Coronary artery (tissue), 2 donors: ENCODE data around the gene KMT2B.
"Not testable (repeated sequence)": the region's sequence is repeated elsewhere in the genome, so short reads cannot be mapped to it uniquely, and the experiment has no call there.

Experiments
- DNase-seq: peaks from one replicate; pipeline ENCODE4 v3.0.0-alpha.2; 2017; ENCODE audit warnings: low spot score
- H3K27ac ChIP-seq, 2 donors: fragments of 200-600 bp; sonication (generic); one replicate each; pipeline ENCODE4 v1.5.1; 2016 to 2019
- H3K4me3 ChIP-seq: fragments of 200-600 bp; sonication (generic); 2 replicates; pipeline ENCODE4 v1.5.1; 2016; ENCODE audit warnings: mild to moderate bottlenecking, moderate library complexity
- TF ChIP-seq, protein P1 (sequence below): fragments of 200-600 bp; sonication (generic); IDR thresholded peaks from one replicate; pipeline ENCODE4 v1.5.1; 2019; ENCODE audit warnings: antibody characterized with exemption

KMT2B gene

DNA sequence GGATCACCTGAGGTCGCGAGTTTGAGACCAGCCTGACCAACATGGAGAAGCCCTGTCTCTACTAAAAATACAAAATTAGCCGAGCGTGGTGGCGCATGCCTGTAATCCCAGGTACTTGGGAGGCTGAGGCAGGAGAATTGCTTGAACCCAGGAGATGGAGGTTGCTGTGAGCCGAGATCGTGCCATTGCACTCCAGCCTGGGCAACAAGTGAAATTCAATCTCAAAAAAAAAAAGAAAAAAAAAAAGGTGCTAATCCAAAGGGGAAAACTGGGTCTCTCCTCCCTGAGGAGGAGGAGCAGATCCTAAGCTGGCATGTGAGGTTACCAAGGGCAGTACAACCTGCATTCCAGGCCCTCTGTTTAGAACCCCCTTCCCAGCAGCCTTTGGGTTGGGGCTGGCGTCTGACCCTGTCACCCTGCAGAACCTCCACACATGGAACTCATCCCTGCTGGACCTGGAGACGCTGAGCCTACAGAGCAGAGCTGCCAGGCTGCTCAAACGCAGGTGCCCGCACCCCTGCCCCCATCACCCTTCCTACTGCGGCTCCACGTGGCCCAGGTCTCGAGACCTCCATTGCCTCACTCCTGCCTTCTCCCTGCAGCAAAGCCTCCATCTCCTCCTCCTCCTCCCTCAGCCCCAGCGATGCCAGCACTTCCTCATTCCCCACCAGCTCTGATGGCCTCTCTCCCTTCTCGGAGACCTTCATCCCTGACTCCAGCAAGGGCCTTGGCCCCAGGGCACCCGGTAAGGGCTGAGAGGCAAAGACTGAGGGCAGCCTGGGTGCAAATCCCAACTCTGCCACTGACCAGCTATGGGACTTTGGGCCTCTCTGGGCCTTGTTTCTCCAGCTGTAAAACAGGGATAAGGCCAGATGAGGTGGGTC, 46.9 kb downstream of the KMT2B start:
- Histone ChIP-seq H3K4me3 (no peak overlapping the region), H3K27ac (no peak overlapping the region)
- TF ChIP-seq, protein P1, sequence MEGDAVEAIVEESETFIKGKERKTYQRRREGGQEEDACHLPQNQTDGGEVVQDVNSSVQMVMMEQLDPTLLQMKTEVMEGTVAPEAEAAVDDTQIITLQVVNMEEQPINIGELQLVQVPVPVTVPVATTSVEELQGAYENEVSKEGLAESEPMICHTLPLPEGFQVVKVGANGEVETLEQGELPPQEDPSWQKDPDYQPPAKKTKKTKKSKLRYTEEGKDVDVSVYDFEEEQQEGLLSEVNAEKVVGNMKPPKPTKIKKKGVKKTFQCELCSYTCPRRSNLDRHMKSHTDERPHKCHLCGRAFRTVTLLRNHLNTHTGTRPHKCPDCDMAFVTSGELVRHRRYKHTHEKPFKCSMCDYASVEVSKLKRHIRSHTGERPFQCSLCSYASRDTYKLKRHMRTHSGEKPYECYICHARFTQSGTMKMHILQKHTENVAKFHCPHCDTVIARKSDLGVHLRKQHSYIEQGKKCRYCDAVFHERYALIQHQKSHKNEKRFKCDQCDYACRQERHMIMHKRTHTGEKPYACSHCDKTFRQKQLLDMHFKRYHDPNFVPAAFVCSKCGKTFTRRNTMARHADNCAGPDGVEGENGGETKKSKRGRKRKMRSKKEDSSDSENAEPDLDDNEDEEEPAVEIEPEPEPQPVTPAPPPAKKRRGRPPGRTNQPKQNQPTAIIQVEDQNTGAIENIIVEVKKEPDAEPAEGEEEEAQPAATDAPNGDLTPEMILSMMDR: no peak
- no peak for DNase-seq

DNA sequence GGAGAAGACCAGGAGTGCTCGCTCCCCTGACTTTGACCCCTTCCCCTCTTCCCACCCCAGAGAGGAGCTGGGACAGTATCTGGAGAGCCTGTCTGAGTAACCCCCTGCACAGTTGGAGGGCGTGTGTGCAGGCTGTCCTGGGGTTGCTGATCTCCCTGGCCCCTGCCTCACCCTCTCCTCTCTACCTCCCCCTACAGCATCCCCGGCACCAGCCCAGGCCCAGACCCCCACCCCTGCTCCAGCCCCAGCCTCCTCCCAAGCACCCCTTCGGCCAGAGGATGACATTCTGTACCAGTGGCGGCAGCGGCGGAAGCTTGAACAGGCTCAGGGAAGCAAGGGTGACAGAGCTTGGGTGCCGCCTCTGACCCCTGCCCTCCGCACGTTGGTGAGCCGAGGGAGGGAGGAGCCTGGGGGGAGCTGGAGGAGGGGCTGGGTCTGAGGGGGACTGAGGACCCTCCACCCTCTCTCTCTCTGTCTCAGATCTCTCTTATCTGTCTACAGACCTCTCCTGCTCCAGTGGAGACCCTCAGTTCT, 48.8 kb downstream of the KMT2B start:
- TF ChIP-seq, protein P1: no peak
- DNase-seq: no peak
- no peak overlapping the region for H3K4me3 ChIP-seq
- no peak overlapping the region for H3K27ac ChIP-seq

DNA sequence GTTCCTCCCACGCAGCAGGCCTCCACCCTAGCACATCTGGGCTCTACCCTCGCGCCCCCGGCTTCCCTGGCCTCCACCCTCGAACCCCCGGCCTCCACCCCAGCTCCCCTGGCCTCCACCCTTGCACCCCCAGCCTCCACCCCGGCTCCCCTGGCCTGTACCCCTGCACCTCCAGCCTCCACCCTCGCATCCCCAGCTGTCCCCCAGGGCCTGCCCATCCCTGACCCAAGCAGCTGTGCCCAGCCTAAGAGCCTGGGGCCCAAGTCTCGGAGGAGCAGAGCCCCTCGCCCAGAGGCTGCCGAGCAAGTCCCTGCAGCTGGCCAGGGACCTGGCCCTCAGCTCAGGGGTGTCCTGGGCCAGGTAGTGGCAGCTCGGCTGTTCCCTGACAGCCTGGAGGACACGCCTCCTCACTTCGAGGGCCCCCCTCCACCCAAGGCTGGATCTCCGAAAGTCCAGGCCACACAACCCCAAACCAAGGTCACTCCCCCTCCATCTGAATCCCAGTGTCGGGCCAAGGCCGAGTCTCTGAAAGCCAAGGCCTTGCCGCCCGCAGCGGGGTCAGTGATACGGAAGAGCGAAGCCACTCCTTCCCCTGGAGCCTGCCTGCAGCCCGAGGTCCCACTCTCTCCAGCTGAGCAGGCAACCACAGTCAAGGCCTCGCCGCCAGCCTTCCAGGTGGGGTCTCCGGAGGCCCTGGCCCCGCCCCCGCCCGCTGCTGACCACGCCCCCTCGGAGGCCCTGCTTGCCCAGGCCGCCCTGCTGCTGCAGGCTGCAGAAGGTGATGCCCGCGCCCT, 49.7 kb downstream of the KMT2B start:
- Histone ChIP-seq H3K27ac (no peak overlapping the region), H3K4me3 (no peak overlapping the region)

DNA sequence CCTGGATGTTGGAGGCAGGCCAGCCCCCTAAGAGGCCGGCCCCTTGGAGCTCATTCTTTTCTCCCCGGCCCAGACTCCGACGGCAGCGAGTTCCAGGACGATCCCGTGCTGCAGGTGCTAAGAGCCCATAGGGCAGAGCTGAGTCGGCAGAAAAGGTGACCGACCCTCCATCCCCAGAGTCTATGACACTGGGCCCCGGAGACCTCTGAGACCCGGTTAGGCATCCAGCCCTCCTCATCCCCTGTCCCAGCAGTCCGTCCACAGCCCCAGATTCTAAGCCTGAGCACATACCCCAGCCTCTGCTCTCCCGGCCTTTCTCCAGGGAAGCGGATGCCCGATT, 50.2 kb downstream of the KMT2B start:
- no peak for DNase-seq
- no peak overlapping the region for H3K27ac ChIP-seq
- H3K4me3 ChIP-seq: no peak overlapping the region
- TF ChIP-seq, protein P1: no peak

More for the DNA sequence above, 49.7 kb downstream of the KMT2B start:
- TF ChIP-seq, protein P1: no peak
- no peak for DNase-seq

DNA sequence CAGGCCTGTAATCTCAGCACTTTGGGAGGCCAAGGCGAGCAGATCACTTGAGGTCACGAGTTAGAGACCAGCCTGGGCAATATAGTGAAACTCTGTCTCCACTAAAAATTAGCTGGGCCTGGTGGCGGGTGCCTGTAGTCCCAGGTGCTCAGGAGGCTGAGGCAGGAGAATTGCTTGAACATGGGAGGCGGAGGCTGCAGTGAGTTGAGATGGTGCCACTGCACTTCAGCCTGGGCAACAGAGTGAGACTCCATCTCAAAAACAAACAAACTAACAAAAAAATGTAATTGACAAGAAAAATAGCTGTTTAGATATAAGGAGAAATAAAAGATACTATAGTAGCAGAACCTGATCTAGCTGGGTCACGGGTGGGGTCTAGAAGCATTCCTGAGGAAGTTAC, 54.6 kb downstream of the KMT2B start:
- not testable (repeated sequence) for H3K27ac ChIP-seq, DNase-seq, H3K4me3 ChIP-seq

DNA sequence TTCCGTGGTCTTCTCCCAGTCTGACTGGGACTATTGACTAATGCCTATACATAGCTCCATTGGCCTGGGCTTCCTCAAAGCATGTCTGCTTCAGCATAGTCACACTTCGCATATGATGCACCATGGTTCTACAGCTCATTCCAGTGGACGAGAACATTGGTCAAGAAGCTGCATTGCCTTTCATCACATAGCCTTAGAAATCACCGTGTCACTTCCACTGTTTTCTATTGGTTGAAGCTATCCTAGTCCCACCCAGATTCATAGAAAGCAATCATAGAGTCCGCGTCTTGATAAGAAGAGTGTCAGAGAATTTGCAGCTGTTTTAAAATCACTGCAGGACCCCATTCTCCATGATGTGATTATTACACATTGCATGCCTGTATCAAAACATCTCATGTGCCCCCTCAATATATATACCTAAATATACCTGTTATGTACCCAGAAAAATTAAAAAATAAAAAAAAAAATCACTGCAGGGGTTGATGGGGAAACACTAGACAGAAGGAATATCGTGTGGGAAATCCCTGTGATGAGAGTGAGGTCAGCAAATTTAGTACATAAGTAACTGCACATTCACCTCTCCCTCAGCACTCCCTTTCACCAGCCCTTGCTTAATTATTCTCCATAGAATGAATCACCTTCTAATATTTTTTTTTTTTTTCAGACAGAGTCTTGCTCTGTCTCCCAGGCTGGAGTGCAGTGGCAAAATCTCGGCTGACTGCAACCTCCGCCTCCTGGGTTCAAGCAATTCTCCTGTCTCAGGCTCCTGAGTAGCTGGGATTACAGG, 55.4 kb downstream of the KMT2B start:
- TF ChIP-seq, protein P1: no peak
- no peak for DNase-seq
- Histone ChIP-seq H3K27ac (no peak overlapping the region), H3K4me3 (no peak overlapping the region)
